Epithelial cell of proximal tubule (primary cell): ENCODE data around the gene LDAH. TPM values are rescaled to one million over a fixed set of nuclear protein-coding genes. Genes with fewer than 3 reads are reported as not detected.

ENCODE experiments used
- DNase-seq: peaks from one replicate; pipeline ENCODE4 v3.0.0-alpha.2; 2011; ENCODE audit warnings: low read depth
- H3K4me3 ChIP-seq: 2 replicates; pipeline ENCODE4 v1.5.1; 2011; ENCODE audit warnings: low read depth, mild to moderate bottlenecking, low read length
- total RNA-seq: library from RNA; depleted of rRNA; stranded (reverse); fragments of >200 nt; gene quantifications from 2 replicates; pipeline ENCODE4 v1.2.3, GENCODE V29; 2015
- TF ChIP-seq, protein P1 (sequence below): conservative IDR thresholded peaks from 2 replicates; pipeline ENCODE4 v1.5.1; 2012; ENCODE audit warnings: low read depth, mild to moderate bottlenecking, low read length

LDAH gene
- total RNA-seq, 1 donor from 2014 or later = 16.5 TPM

DNA sequence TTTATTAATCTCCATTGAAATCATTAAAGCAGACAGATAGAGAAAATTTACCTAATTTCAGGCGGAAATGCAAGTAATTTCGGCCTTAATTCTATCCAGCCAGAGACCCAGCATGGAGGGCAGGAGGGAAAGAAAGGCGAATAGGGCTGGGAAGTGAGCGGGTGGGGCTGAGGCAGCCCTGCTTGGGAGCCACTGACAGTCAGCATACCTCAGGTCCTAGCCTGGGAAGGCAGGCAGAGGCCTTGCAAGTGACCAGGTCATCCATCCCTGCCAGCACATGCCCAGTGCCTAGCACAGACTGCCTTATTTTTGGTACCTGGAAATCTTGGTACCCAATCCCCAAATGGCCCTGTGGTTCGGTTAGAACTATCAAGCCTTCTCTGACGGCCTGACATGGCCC, 154.4 kb downstream of the LDAH start:
- no peak overlapping the region for H3K4me3 ChIP-seq
- no peak for DNase-seq
- TF ChIP-seq, protein P1, sequence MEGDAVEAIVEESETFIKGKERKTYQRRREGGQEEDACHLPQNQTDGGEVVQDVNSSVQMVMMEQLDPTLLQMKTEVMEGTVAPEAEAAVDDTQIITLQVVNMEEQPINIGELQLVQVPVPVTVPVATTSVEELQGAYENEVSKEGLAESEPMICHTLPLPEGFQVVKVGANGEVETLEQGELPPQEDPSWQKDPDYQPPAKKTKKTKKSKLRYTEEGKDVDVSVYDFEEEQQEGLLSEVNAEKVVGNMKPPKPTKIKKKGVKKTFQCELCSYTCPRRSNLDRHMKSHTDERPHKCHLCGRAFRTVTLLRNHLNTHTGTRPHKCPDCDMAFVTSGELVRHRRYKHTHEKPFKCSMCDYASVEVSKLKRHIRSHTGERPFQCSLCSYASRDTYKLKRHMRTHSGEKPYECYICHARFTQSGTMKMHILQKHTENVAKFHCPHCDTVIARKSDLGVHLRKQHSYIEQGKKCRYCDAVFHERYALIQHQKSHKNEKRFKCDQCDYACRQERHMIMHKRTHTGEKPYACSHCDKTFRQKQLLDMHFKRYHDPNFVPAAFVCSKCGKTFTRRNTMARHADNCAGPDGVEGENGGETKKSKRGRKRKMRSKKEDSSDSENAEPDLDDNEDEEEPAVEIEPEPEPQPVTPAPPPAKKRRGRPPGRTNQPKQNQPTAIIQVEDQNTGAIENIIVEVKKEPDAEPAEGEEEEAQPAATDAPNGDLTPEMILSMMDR = no peak

DNA sequence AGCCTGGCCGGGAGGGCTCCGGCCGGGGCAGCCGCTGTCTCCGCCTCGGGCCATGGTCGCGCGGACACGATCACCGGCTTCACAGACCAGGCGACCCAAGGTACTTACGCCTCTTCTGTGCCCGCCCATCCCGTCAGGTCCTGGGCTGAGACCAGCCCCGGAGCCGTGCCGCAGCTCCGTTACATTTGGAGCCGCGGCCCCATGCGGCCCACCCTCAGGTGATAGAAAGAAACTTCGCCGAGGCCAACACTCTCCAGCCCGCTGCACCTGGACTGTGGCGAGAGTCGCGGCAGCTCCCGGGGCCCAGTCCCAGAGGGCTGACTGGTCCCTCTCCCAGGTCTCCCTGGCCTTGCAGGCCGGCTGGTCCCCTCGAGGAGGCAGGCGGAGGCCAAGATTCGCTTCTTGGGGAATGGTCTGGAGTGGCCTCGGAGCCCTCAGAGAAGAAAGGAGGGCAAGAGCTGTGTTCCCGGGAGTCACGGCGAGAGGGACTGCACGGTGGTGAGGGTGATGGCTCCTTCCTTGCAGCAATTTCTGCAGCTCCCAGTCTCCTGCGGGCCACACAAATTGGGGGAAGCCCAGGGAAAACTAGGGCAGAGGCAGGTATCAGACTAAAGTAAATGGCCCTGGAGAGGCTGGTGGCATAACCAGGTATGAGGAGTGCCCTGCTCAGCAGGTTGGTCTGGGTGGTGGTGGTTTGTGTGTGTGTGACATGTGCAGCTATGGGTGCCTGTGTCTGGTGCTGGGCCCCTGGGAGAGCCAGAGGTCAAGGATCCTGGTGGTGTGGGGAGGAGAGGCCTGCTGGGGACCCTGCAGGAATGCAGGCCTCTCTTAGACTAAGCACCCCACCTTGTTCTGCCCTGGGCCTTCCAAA, 155.1 kb downstream of the LDAH start:
- H3K4me3 ChIP-seq = peak overlapping the region; percentile 41
- DNase-seq = no peak
- TF ChIP-seq, protein P1 = no peak

DNA sequence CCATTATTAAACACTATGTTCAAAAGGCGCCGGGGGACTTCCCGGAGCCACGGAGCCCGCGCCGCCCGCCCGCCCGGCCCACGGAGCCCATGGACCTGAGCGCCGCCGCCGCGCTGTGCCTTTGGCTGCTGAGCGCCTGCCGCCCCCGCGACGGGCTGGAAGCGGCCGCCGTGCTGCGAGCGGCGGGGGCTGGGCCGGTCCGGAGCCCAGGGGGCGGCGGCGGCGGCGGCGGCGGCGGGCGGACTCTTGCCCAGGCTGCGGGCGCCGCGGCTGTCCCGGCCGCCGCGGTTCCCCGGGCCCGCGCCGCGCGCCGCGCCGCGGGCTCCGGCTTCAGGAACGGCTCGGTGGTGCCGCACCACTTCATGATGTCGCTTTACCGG, 155.8 kb downstream of the LDAH start:
- DNase-seq = no peak
- peak overlapping the region; percentile 44 for H3K4me3 ChIP-seq
- TF ChIP-seq, protein P1 = no peak

DNA sequence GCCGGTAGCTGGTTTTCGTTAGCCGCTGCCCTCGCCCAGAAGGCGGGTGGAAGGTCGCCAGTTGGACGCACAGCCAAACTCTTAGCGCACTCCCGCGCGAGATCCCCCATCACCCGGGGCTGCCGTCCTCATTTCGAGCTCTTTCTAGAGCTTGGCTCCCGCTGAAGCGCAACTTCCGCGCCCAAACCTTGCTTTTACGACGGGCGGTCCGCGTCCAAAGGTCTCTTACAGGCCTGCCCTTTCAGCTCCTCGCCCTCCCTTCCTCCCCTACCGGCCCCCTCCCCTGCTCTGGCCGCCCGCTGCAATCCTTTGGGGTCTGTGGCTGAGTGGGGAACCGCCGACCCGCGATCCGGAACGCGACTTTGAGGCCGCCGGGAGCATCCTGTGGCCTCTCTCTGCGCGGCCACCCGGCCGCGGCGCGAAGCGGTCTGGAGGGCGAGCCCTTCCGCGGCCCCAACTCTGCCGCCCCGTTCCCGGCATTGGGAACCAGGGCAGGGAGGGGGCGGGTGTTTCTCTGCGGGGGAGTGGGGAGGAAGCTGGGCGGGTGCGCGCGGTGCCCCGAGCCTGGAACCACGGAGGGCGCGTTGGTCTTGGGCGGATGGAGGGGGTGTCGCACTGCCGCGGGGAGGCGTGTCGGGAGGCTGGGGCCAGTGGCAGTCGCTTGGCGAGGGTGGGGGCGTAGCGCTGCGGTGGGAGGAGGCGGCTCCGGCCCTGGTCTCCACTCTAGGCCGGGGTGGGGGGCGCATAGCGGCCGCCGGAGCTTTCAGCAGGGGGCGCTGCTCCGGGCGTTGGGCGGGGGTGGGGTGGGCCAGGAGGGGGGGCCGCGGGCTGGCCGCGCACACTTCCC, 156.4 kb downstream of the LDAH start, which contains the start of gene GDF7:
TSS of gene GDF7 (plus strand) at position 841 of the 847 bp plus-strand sequence. CDS start 96 bp downstream, outside the sequence.
- no peak for DNase-seq
- TF ChIP-seq, protein P1 = peak; percentile 17
- H3K4me3 ChIP-seq = peak within 1 kb of the TSS; percentile 44

DNA sequence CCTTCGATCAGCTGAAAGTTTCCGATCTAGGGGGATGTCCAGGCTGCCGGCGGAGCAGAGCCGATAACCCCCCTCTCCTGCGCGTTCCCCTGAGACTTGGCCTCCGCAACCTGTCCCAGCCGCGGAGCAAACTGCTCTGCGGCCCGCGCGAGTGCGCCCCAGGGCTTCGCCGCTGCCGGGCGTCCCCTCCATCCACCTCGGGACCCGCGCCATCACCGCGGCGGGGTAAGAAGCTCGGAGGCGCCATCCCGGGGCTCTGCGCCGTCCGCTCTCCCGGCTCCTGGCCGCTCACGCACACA, 156.9 kb downstream of the LDAH start:
- peak overlapping the region; percentile 44 for H3K4me3 ChIP-seq
- TF ChIP-seq, protein P1 = no peak
- DNase-seq = no peak

DNA sequence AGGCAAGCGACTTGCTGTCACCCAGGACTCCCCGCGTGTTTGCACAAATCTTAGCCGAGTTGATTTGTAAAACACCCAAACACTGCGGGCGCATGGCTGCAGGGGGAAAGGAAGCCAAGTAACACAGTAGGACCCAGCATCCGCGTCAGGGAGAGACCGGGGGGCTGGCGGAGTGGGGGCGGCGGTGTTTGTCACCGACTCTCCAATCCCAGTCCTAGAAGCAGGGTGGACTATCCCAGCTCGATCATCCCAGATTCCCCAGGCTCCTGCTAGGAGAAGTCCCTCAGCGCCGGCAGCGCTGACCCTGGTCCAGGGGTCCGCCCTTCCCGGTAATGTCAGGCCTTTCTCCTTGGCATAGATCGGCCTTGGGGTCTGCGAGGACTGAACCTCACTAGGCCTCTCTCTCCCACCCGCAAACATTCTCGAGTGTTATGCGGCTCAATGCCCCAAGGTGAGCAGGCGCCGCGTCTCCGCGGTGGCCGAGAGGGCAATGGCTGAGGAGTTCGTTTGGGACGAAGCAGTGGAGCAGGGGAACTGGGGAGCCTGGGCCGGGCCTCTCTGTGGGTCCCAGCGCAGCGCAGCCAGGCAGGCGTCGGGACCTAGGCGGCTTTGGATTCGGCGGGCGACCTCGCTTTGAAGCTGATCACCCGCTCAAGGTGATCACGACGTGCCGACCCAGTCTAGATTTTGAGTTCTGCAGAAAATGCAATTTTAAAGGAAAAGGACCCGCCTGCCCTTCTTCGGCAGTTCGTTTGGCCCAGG, 157.5 kb downstream of the LDAH start:
- TF ChIP-seq, protein P1 = no peak
- no peak overlapping the region for H3K4me3 ChIP-seq

More for the DNA sequence above, 157.5 kb downstream of the LDAH start:
- DNase-seq = no peak
